GM19351 (cell line): Measurements from ENCODE around the gene IKZF3.
"Not testable (repeated sequence)": the region's sequence is repeated elsewhere in the genome, so short reads cannot be mapped to it uniquely, and the experiment has no call there.

Experiments
- ATAC-seq: cut with Tn5 transposase; IDR thresholded peaks from one replicate; pipeline ENCODE4 v1.9.1; 2021; ENCODE audit warnings: mild to moderate bottlenecking, moderate library complexity; ENCODE audit not compliant: unreplicated experiment

IKZF3 gene

DNA sequence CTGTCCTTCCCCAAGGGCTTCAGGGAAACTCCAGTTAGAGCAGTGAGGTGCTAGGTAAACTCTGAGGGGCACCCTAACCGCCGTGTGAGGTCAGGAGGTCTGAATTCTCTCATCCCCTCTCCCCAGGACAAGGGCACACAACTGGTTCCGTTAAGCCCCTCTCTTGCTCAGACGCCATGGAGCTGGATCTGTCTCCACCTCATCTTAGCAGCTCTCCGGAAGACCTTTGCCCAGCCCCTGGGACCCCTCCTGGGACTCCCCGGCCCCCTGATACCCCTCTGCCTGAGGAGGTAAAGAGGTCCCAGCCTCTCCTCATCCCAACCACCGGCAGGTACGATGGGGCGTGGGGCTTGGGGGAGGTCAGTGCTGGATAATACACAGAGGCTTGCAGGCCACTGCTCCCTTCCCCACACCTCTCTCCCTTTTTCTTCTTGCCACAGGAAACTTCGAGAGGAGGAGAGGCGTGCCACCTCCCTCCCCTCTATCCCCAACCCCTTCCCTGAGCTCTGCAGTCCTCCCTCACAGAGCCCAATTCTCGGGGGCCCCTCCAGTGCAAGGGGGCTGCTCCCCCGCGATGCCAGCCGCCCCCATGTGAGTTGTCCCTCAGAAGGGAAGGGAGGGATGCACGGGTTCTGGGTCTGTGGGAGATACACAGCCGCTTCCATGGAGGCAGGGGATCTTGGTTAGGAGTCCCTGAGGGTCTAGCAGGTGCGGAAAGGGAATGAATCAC lies 121.8 kb downstream of the IKZF3 start:
- no peak for ATAC-seq

DNA sequence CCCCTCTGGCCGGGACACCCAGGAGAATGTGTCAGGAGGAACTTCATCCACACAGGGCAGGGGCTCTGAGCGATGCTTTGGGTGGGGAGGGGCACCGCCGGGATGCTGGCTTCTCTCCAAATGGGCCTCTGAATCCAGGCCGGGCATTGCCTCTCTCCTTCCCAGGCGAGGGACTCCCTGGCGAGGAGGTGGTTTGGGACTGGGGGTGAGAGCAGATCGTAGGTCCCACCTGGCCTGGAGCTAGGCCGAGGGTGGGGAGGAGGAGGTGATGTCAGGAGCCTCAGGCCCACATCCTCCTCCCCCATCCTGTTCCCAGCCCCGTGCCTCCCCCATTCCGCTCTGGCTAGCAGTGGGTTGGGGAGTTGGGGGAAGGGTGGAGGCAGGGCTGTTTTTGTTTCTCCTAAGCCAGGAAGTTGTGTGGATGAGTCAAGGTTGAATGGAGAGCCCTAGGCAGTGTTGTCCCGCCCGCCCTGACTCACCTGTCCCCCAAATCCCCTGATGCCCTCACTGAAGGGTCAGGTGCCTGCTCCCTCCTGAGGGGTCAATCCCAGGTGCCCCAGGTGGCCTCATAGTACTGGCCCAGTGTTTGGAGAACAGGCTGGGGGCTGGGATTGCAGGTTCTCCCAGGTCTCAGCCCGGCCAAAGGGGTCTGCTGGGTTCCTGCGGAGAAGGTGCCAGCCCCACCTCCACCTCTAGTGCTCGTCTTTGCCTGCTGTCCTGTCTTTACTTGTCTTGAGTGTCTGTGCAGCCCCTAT lies 123.6 kb downstream of the IKZF3 start:
- no peak for ATAC-seq

GRCh38 chr17:39739885-39740356 lies 124.2 kb downstream of the IKZF3 start:
- ATAC-seq, result no peak

DNA sequence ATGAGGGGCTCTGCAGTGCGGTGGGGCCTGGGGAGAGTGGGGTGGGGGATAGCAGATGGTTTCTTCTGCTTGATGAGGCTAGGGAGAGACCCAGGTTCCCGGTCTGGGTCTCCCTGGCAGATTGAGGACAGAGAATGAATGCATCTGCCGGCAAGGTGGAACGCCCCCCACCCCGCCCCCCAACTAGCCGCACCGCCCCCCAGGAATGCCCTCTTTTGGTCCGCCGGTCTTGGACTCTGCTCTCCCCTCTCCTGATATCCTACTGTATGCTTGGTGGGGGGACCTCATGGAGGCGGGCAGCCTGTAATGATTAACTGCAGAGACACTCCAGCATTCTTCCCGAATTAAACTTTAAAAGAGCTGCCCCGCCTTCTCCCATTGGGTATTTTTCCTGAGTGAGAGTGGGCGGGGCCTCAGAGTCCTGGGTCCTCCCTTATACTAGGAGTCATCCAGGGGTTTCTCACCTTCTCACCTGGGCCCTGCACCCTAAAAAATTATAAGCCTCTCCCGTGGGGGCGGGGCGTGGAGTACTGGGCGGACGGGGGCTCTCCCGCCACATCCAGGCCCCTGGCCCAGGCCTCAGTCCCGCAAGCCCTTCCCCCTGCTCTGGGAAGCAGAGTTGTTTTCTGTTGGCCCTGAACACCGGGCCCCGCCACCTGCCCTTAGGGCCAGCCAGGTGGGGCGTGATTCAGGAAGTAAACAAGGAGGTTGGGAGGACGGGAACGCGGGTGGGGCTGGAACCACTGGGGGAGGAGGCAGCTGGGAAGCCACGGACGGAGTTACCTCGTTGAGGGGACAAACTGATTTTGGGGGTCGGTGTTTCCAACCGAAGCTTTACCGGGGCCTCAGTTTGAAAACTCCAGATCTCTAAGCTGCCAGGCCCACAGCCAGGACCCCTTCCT lies 124.9 kb downstream of the IKZF3 start:
- ATAC-seq, result no peak

GRCh38 chr17:39738568-39738901 lies 125.6 kb downstream of the IKZF3 start:
- no peak for ATAC-seq

DNA sequence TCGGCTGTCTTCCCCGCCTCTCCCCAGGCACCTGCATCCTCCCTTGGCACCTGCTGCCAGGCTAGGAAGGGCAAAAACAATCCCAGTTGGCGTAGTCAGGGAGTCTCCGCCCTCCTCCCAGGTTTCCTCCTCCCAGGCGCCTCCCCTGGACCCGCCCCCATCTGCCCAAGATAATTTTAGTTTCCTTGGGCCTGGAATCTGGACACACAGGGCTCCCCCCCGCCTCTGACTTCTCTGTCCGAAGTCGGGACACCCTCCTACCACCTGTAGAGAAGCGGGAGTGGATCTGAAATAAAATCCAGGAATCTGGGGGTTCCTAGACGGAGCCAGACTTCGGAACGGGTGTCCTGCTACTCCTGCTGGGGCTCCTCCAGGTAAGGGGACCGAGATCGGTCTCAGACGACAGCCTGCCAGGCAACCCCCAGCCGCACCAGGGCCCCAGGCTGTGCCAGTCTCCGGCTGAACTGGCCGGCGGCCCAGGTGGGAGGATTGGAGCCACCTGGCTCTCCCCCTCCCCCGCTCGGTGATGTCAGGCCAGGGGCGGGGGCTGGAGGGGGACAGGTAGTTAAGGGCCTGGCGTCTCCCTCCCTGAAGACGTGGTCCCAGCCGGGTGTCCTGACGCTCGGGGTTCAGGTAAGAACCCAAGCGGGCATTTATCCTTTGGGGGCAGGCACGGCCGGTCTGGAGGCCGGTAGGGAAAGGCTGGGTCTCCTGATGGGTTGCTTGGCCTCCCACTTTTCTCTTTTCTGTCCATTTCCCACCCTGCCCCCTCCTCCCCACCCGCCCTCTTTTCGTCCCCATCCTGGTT lies 126.1 kb downstream of the IKZF3 start, which contains the start of gene GRB7:
GRB7 (plus strand) TSS at position 179 of the 808 bp plus-strand sequence. CDS start 4,364 bp downstream, outside the sequence.
- ATAC-seq, result no peak

- no peak for ATAC-seq
Observed at GRCh38 chr17:39737206-39737759, 126.8 kb downstream of the IKZF3 start.

- ATAC-seq, result no peak
Observed at GRCh38 chr17:39736319-39737165, 127.6 kb downstream of the IKZF3 start.

- ATAC-seq, result no peak
Observed at GRCh38 chr17:39735882-39736281, 128.2 kb downstream of the IKZF3 start.

DNA sequence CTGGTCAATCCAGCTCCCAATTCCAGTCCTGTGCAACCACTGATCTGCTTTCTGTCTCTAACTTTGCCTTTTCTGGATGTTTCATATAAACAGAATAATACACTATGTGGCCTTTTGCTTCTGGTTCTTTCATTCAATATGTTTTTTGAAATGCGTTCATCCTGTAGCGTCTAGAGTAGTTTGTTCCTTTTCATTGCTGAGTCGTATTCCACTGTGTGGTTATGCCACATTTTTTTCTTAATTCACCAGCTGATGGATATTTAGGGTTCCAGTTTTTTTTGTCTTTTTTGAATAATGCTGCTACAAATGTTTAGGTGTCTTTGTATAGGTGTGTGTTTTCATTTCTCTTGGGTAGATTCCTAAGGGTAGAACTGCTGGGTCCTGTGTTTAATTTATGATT lies 131.5 kb downstream of the IKZF3 start:
- ATAC-seq, result no peak

- ATAC-seq, result peak; percentile 87
Observed at GRCh38 chr17:39730095-39730921, 133.8 kb downstream of the IKZF3 start, which contains the start of gene MIEN1. Gene MIEN1, minus strand, starts transcription at chr17:39730532. Its CDS starts 37 bp downstream, at chr17:39730495.

DNA sequence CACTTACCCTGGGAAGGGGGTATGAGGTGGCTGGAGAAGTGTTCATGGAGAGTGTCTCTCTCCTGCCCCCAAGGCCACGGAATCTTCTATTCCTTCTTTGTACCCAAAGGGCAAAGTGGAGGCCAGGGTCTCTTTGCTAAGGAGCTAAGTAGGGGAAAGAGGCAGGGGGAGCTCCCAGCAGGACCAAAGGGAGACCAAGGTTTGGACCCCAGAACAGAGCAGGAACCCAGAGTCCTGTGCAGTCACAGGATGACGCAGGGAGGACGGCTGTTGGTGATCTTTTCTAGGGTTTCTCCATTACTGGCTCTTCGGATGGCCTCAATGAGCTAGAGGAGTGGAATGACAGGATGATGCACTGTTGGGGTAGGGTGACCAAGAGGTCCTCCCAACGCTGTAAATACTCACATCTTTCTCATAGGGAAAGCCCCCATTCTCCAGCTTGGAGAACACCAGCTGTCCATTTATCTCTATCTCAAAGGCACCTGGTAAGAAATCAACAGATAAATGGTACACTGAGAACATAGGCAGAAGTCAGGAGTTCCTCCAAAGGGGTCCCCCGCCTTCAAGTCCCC lies 134.7 kb downstream of the IKZF3 start:
- ATAC-seq, result no peak

- no peak for ATAC-seq
Observed at GRCh38 chr17:39727556-39727955, 136.6 kb downstream of the IKZF3 start.

DNA sequence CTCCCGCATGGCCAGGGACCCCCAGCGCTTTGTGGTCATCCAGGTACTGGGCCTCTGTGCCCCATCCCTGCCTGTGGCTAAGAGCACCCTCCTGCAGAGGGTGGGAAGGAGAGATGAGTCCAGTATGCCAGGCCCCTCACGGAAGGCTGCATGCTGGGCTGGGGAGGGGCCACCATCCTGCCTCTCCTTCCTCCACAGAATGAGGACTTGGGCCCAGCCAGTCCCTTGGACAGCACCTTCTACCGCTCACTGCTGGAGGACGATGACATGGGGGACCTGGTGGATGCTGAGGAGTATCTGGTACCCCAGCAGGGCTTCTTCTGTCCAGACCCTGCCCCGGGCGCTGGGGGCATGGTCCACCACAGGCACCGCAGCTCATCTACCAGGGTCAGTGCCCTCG lies 137.5 kb downstream of the IKZF3 start:
- ATAC-seq, result no peak

- not testable (repeated sequence) for ATAC-seq
Observed at GRCh38 chr17:39725923-39726322, 138.2 kb downstream of the IKZF3 start.

DNA sequence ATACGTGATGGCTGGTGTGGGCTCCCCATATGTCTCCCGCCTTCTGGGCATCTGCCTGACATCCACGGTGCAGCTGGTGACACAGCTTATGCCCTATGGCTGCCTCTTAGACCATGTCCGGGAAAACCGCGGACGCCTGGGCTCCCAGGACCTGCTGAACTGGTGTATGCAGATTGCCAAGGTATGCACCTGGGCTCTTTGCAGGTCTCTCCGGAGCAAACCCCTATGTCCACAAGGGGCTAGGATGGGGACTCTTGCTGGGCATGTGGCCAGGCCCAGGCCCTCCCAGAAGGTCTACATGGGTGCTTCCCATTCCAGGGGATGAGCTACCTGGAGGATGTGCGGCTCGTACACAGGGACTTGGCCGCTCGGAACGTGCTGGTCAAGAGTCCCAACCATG lies 139.4 kb downstream of the IKZF3 start:
- no peak for ATAC-seq

- no peak for ATAC-seq
Observed at GRCh38 chr17:39722965-39723848, 140.9 kb downstream of the IKZF3 start.
